Measurements from ENCODE around the gene RPLP2.

The RPLP2 gene

GRCh38 chr11:773830-774229 is 35.9 kb upstream of the RPLP2 start:
- no peak for DNase-seq (ENCODE audit: low read depth in 2 of 2)

GRCh38 chr11:774873-775592 is 34.7 kb upstream of the RPLP2 start:
- DNase-seq (ENCODE audit: low read depth in 2 of 2) = no peak

DNA sequence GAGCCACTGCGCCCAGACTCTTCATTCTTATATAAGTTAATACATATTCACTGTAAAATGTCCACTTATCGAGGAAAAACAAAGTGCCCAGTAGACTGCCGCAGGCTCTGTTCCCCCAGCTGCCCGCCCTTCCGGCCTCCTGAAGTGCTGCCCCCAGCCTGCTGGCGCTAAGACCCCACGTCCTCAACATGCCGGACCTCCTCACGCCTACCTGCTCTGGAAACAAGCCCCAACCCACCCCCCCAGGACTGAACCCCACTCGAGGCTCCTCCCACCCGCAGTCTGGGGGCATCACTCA is 33.6 kb upstream of the RPLP2 start:
- no peak for DNase-seq (ENCODE audit: low read depth in 2 of 2)

- DNase-seq (ENCODE audit: low read depth in 2 of 2) = peak in 1 of 2 experiments; percentile 32
Measured at GRCh38 chr11:776561-777287, 33.0 kb upstream of the RPLP2 start.

DNA sequence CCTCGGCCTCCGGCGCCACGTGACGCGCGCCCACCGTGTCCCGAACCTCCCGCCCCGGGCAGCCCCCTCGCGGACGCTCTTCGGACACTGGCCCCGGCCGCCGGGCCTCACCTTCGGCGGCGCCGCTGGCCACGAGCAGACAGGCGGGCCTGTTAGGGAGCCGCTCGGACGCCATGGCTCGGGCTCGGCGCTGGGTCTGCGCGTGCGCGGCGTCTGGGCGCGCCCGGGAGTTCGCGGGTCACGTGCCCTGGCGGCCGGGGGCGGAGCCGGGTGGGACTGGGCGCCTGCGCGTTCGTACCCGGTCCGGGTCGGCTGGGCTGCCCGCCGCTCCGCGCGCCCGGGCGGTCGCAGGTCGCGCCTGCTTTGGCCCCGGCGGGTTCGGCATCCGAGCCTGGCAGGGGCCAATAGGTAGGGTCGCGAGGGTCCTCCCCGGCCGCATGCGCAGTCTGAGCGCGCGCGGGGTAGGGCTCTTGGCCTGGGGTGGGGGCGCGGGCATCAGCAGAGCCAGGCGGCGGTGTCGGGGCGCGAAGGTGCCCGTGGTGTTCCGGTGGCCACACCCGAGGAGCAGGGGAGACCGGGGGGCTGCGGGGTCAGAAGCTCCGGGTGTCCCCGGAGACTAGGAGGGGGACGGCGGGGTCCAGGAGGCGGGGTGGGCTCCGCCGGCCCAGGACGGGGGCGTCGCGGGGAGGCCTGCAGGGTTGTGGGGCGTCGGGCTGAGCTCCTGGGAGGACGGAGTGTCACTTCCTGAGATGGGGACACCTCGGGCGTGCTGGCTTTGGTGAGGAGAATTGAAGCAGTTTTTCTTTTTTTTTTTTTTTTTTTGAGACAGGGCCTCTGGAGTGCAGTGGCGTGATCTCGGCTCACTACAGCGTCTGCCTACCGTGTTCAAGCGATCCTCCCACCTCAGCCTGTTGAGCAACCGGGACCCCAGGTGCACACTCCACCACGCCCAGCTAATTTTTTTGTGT is 32.2 kb upstream of the RPLP2 start, which contains the start of gene GATD1:
GATD1 (minus strand) TSS at position 200 of the 968 bp plus-strand sequence; CDS start at position 175, 25 bp downstream.
- peak; percentile 88 to 92 for DNase-seq (ENCODE audit: low read depth in 2 of 2)

- no peak for DNase-seq (ENCODE audit: low read depth in 2 of 2)
Measured at GRCh38 chr11:778976-779954, 30.5 kb upstream of the RPLP2 start.

GRCh38 chr11:779955-780532 is 29.7 kb upstream of the RPLP2 start:
- DNase-seq (ENCODE audit: low read depth in 2 of 2) = no peak

- DNase-seq (ENCODE audit: low read depth in 2 of 2) = no peak
Measured at GRCh38 chr11:782264-783174, 27.2 kb upstream of the RPLP2 start.

DNA sequence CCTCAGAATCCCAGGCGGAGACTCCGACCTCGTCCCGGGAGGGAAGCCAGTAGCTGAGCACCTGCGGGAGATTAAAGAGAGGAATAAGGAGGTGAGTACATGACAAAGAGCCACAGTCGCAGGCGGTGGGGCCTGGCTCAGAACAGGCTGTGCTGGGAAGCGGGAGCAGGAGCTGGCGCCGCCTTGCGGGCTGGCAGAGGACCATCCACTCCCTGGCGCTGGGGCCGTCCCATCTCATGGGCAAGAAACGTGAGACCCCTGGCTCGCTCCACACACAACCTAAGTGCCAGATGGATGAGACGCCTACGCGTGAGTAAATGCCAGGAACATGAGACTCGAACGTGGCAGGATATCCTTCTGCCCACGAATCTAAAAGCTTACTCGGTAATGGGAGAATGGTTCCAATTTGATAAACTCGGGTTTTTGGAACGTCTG is 26.2 kb upstream of the RPLP2 start:
- DNase-seq (ENCODE audit: low read depth in 2 of 2) = no peak

DNA sequence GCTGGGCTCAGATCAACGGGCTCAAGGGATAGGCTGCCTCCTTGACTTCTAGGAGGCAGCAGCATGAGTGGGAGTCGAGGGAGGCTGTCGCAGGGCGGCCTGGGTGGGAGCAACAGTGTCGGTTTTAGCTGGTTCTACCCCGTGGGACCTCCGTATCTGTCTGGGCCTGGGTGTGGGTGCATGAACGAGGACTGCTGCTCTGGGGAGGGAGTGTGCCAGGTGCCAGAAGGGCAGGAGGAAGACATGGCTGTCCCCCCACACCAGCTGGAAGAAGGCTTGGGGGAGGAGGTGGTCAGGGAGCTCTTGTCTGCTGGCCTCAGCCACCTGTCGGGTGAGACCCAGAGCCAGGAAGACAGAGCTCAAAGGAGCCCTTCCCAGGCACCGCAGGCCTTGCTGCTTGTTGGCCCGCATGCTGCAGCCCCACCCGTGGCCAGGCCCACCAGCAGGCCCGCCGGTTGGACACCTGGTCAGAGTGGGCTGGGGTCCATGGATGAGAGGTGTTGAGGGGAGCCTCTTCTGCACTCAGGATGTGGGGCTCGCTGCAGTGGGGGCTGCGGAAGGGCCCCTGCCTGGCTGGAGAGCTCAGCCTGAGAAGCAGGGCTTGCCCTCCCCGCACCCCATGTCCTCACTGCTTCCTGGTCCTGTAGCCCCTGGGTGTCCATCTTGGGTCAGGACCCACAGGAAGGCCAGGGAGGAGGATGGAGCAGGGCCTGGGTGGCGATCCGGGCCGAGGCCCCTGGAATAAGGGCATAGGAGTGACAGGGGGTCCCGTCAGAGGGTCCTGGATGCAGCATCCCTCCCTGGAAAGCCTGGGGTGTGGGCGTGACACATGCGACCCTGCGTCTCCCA is 23.3 kb upstream of the RPLP2 start:
- no peak for DNase-seq (ENCODE audit: low read depth in 2 of 2)

- no peak for DNase-seq (ENCODE audit: low read depth in 2 of 2)
Measured at GRCh38 chr11:787084-787675, 22.6 kb upstream of the RPLP2 start.

DNA sequence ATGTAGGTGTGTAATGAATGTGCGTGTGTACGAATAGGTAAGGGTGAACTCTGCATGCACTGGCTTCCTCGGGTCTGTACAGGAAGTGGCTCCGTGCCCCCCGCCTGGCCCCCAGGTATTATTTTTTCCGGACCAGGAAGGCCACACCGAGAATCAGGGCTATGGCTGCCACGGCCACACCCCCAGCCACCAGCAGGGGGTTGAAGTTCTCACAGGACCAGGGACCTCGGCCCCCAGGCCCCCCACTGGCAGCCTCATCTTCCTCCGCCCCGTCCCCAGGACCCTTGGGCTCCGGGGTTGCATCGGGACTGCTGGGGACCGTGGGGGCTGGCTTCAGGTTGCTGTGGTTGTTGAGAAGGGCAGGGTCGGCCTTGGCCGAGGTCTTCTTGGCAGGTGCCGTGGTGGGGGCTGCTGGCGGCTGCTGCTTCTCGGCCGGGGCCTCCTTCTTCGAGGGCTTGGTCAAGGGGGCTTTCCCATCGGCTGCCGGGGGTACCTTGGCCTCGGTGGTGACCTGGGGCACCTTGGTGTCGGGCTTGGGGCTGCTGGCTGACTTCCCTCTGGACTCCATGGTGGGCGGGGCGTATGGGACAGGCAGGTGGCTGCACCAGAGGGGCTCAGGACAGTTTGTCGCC is 21.6 kb upstream of the RPLP2 start:
- no peak for DNase-seq (ENCODE audit: low read depth in 2 of 2)

- no peak for DNase-seq (ENCODE audit: low read depth in 2 of 2)
Measured at GRCh38 chr11:788953-789940, 20.5 kb upstream of the RPLP2 start.

GRCh38 chr11:789943-790342 is 19.8 kb upstream of the RPLP2 start, which contains the start of gene CEND1:
CEND1 (minus strand) TSS chr11:790090; CDS start chr11:788576, 1,514 bp downstream.
- DNase-seq (ENCODE audit: low read depth in 2 of 2) = no peak

DNA sequence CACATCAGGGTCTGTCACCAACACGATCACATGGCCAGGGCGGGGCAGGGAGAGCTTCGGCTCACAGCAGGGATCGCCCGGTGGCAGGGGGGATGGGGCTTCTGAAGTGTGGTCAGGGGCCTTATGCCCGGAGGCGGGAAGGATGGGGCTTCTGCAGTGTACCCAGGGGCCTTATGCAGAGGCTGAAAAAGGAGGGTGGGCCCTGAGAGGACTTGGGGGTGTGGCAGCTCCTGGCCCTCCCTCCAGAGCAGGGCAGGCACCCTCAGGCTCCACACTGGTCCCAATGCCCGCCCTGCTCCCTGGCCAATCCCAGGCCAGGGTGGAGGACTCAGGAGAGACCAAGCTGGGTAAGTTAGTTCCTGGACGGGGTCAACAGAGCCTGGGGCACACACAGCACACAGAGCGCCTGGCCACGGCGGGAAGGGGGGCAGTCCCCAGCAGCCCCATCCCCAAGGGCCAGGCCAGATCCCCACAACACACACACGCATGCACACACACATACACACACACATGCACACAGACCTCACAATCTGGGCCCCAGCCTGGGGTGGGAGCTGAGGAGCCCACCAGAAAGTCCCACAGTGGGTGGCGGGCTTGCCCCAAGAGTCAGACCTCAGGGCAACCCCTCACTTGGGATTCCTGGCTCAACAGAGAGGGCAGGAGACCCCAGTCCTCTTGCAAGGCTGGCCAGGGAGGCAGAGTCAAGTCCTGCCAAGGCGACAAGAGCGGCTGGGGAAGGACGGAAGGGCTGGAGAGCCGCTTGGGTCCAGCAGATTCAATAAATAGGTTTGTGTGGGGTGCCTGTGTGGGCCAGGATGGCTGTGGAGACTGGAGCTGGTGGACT is 18.8 kb upstream of the RPLP2 start:
- no peak for DNase-seq (ENCODE audit: low read depth in 2 of 2)
